Activated CD4-positive, alpha-beta T cell treated with anti-CD3 and anti-CD28 coated beads, Interleukin-2, amount 50 U/mL, for 1 hour (primary cell): Measurements from ENCODE around the gene ECEL1.
"Not testable (repeated sequence)": the region's sequence is repeated elsewhere in the genome, so short reads cannot be mapped to it uniquely, and the experiment has no call there.

Experiments
- DNase-seq: peaks from one replicate; pipeline ENCODE4 v3.0.0-alpha.2; 2020

Gene ECEL1

DNA sequence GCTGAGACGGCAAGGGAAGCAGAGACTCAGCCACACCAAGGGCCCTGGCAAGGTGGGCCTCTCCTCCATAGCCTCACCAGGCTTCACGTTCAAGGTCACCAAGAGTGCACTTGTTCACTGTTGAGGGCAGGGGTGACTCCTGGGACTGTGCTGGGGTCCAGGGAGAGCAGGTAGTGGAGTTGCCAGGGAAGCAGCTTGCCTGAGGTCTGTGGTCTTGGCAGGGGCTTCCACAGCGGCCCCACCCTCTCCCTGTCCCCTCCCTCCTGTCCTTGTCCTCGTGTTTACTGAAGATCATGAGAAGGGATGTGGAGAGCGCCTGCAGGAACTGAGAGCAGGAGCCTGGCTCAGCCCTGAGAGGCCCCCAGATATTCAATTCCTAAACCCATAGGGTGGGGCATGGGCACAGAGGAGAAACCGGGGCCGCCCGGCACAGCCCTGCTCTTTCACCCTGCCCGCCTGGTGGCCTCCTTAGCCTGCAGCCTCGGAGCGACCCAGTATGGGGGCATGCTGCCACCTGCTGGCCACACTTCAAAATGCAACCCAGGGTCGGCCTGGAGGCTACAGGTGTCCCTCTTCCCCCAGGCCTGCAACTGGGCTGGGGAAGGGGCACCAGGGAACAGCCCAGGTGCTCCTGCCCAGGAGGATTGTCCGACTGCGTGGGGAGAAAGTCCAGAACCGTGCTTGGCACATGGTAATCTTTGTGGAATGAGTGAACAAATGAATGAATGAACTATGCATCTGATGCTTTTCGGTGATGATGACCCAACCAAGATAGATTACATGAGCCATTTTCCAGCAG, 47.2 kb downstream of the ECEL1 start:
- DNase-seq, result peak; percentile 86

GRCh38 chr2:232439758-232440135, 47.9 kb downstream of the ECEL1 start:
- no peak for DNase-seq

- peak; percentile 39 for DNase-seq
These were observed 48.5 kb downstream of the ECEL1 start for GRCh38 chr2:232438951-232439757.

GRCh38 chr2:232438091-232438490, 49.5 kb downstream of the ECEL1 start:
- DNase-seq, result no peak

DNA sequence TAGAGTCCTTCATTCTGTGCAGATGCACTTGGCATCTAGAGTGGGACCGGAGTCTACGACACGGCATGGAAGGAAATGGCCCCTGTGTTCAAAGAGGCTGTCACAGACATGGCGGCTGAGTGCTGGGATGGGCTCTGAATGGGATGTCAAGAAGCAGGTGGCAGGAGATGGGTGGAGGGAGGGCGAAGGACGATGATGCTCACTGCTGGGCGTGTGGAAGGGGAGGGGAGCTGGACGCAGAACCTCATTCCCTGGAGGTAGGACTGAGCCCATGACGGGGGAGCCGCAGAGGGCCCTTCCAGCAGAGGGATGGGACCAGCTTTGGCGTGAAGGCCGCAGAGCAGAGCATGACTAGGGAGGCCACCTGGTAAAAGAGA, 50.5 kb downstream of the ECEL1 start:
- DNase-seq, result no peak

DNA sequence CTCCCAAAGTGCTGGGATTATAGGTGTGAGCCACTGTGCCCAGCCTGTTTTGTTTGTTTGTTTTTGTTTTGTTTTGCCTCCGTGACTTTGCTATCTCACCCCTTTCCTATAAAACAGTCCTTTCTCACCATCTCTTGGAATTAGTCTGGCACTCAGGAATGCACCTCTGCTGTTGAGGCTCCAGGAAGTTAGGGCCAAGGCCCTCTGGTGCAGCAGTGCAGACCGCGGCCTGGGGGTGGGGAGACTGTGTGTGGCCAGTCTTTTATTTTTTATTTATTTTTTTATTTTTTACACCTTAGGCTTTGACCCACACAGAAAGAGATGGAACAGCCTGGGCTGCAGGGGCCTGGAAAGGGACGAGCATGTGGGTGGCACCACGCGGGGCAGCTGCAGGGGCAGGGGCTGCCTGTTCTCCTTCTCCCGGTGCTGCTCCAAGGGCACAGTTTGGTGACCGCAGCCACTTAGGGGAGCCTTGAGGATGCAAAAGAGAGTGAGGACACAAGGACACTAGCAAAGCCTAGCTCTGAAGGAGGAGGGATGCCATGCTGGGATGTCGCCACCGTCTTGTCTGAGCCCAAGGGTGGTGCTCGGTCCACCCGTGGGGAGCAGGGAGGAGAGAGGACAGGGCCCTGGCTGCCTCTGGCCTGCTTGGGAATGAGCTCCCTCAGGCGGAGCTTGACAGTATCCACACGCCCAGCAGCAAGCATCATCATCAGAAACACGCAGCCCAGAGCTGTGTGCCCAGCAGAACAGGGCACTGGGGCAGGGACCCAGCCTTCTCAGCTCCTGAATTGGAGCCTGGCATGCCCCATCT, 51.0 kb downstream of the ECEL1 start:
- no peak for DNase-seq

DNA sequence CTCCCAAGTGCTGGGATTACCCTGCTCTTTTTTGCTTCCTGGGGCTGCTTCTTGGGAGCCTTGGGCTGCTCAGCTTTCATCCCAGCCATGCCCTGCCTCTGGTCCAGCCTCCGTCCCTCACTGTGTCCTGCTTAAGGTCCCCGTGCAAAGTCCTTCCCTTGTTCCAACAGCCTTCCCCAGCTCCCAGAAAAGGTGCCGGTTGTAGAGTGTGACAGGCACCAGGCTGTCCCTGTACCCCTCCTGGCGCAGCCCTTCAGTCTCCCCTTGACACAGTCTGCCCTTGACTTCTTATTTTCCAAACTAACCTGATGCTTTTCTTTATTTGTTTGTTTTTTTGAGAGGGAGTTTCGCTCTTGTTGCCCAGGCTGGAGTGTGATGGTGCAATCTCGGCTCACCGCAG, 51.8 kb downstream of the ECEL1 start:
- no peak for DNase-seq

DNA sequence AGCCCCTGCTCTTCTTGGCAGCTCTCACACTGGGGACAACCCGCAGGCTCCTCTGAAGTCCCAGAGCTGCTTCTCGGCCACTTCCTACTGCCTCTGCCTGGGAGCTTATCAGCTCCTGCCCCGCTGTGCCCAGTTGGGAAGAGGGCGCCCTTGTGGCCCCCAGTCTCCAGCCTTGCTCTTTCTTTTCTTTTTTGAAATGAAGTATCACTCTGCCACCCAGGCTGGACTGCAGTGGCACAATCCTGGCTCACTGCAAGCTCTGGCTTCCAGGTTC, 52.3 kb downstream of the ECEL1 start:
- no peak for DNase-seq

DNA sequence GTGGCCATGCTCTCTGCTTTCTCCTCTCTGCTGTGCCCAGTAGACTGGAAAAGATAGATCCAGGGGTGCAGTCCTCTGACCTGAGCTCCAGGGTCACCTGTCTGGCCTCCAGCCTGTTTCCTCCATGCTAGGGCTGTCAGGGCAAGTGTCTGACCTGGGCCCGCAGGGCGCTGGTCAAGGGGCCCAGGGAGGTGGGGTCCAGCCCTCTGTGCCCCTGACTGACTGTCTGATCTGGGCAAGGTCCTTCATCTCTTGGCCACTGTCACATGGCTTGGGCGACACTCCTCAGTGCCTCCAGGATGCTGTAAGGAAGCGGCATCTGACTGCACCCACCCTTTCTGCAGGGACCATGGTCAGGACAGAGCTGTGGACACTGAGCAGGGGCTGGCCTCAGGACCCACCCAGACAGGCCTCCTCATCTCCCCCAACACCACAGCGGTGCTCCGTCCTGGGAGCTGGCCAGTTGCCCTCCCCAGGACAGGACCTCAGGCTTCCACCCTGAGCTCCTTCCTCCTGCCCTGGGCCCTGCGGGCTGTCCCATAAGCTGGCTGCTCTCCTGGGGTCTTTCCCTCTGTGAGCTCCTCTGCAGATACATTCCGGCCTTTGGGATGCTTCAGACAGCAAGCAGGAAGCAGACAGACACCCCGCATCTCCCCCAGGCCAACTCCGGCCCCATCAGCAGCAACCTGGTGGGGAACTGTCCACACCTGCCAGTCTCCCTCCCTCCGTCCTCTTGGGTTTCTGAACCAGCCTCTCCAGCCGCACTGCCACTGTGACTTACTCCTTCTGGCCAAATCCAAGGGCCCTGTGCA, 52.9 kb downstream of the ECEL1 start:
- no peak for DNase-seq

DNA sequence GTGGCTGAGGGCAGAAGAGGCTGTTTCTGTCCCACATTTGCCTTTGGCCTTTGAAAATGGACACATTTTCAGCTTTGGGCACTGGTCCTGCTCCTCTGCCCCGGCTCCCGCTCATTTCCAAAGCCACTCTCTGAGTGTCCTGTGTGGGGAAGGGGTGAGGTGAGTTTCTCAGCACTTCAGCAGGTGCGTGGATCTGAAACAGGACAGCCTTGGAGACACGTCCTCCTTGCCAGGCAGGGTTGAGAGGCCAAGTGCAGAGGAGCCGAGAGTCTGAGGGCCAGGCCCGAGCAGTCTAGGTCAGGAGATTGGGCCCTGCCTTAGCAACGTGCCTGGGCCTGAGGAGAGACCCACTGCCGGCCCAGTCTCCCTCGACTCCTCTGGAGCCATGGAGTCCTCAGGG, 53.5 kb downstream of the ECEL1 start:
- no peak for DNase-seq

- DNase-seq, result not testable (repeated sequence)
These were observed 54.0 kb downstream of the ECEL1 start for GRCh38 chr2:232433622-232434021.

DNA sequence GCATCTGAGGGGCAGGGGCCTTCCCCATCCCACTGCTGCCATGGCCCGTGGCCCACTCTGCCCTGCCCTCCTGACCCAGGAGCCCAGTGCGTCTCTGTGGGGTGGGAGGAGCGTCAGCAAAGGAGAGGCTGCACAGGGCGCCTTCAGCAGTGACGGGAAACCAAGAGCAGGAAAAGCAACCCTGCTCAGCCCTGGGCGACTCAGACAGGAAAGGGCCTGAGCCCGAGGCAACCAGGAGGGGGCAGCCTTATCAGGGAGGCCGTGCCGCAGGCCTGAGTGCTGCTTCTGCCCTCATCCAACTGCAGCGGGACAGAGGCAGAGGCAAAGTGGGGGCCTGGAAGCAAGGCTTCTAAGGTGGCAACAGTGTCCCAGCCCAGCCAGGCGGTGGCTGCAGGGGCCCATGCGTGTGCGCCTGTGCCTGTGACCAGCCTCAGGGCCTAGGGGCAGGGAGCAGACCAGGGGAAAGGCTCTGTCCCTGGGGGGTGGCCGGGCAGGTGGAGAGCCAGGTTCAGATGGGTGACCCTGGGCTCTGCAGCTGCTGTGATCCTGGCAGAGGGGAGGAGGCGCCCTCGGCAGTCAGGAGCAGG, 54.9 kb downstream of the ECEL1 start:
- no peak for DNase-seq

DNA sequence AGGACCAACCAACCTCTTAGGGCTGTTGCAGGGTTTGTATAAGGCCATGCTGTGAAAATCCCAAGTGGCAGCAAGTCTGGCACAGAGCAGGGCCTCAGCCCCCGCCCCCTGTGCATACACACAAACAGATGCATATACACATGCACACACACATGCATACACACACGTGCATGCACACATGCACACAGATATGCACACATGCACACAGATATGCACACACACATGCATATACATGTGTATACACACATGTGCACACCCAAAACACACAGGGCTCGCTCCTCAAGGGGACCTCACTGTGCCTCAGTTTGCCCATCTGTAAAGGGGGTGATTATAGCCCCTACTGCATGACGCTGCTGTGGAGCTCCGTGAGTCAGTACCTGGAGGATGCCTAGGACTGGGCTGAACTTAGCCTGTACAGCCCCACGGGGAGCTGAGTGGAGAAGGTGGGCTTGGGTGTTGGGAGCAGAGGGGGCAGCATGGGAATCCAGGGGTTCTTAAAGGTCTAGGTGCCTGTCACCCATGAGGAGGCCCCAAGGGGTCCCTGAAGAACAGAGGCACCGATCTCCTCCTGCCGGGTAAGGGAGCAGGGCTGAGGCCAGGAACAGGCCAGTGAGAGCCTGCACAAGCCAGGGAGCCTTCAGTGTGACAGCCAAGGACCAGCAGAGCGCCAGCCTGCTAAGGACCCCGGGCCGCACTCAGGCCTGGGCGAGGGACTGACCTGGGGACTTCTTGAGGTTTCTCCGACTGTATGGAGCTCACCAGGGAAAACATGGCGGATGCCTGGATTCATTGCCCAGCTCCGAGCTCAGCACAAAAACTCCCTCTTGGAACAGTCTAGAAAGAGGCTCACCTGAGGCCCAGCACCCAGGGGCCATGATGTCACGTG, 55.7 kb downstream of the ECEL1 start:
- DNase-seq, result no peak
